Measurements from ENCODE around the gene RSAD1.

DNA sequence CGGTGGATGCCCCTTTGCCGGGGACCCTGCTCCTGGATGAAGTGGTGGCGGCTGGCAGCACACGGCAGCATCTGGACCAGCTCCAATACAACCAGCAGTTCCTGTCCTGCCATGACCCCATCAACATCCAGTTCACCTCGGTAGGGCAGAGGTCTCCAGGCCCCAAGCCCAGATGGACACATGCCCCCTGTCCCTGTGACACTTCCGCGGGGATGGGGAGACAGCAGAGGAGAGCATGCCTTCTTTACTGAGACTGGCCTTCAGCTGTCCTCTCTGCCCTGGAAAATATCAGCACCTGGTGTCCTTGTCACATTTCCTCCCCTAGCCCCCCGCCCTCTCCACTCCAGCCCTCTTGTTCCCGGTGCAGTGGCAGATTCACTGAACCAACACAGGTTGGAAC, 16.2 kb upstream of the RSAD1 start:
- TF ChIP-seq GABPA (IDR thresholded peaks at IDR 0.05; ENCODE audit: low read depth) = no peak
- no peak for TF ChIP-seq CHD2 (IDR thresholded peaks at IDR 0.05; ENCODE audit: low read length, partially characterized antibody)
- TF ChIP-seq, protein P1, sequence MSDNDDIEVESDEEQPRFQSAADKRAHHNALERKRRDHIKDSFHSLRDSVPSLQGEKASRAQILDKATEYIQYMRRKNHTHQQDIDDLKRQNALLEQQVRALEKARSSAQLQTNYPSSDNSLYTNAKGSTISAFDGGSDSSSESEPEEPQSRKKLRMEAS (IDR thresholded peaks at IDR 0.05; ENCODE audit: low read depth) = no peak
- TF ChIP-seq EP300 (IDR thresholded peaks at IDR 0.05; ENCODE audit: borderline replicate concordance in 1 of 2, low read depth in 1 of 2, low read length in 1 of 2) = no peak
- TF ChIP-seq CTCF (IDR thresholded peaks at IDR 0.05) = no peak
- TF ChIP-seq, protein P2, sequence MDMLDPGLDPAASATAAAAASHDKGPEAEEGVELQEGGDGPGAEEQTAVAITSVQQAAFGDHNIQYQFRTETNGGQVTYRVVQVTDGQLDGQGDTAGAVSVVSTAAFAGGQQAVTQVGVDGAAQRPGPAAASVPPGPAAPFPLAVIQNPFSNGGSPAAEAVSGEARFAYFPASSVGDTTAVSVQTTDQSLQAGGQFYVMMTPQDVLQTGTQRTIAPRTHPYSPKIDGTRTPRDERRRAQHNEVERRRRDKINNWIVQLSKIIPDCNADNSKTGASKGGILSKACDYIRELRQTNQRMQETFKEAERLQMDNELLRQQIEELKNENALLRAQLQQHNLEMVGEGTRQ (IDR thresholded peaks at IDR 0.05; ENCODE audit: borderline replicate concordance, low read depth, low read length) = no peak
- TF ChIP-seq SMC3 (IDR thresholded peaks at IDR 0.05; ENCODE audit: low read depth, low read length) = no peak
- no peak for TF ChIP-seq YY1 (IDR thresholded peaks at IDR 0.05; ENCODE audit: low read depth)
- no peak for TF ChIP-seq NRF1 (IDR thresholded peaks at IDR 0.05; ENCODE audit: low read depth, low read length)
- no peak for TF ChIP-seq POLR2AphosphoS5 (IDR thresholded peaks at IDR 0.05; ENCODE audit: low read depth, low read length)
- no peak for TF ChIP-seq GATA2 (CRISPR knock-in tag; IDR thresholded peaks at IDR 0.05)
- TF ChIP-seq, protein P3, sequence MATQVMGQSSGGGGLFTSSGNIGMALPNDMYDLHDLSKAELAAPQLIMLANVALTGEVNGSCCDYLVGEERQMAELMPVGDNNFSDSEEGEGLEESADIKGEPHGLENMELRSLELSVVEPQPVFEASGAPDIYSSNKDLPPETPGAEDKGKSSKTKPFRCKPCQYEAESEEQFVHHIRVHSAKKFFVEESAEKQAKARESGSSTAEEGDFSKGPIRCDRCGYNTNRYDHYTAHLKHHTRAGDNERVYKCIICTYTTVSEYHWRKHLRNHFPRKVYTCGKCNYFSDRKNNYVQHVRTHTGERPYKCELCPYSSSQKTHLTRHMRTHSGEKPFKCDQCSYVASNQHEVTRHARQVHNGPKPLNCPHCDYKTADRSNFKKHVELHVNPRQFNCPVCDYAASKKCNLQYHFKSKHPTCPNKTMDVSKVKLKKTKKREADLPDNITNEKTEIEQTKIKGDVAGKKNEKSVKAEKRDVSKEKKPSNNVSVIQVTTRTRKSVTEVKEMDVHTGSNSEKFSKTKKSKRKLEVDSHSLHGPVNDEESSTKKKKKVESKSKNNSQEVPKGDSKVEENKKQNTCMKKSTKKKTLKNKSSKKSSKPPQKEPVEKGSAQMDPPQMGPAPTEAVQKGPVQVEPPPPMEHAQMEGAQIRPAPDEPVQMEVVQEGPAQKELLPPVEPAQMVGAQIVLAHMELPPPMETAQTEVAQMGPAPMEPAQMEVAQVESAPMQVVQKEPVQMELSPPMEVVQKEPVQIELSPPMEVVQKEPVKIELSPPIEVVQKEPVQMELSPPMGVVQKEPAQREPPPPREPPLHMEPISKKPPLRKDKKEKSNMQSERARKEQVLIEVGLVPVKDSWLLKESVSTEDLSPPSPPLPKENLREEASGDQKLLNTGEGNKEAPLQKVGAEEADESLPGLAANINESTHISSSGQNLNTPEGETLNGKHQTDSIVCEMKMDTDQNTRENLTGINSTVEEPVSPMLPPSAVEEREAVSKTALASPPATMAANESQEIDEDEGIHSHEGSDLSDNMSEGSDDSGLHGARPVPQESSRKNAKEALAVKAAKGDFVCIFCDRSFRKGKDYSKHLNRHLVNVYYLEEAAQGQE (IDR thresholded peaks at IDR 0.05; ENCODE audit: low read depth, low read length) = no peak
- no peak for TF ChIP-seq SIN3A (IDR thresholded peaks at IDR 0.05; ENCODE audit: borderline replicate concordance, low read depth, low read length)

Measured in SK-N-SH (cell line).